H54 (cell line): ENCODE results near the gene COL27A1.

Experiments used
- DNase-seq: peaks from one replicate; pipeline ENCODE4 v3.0.0; 2011; ENCODE audit warnings: low spot score, mixed read lengths; ENCODE audit not compliant: insufficient read length
- FAIRE-seq: peaks from 3 replicates; lab custom pipeline; 2011; peaks lifted over from hg19 to GRCh38; lab: Jason Lieb, UNC
- POLR2A ChIP-seq: IDR thresholded peaks from 2 replicates; pipeline ENCODE4 v1.6.1; 2011; ENCODE audit warnings: low read depth, mild to moderate bottlenecking, low read length

Gene COL27A1

DNA sequence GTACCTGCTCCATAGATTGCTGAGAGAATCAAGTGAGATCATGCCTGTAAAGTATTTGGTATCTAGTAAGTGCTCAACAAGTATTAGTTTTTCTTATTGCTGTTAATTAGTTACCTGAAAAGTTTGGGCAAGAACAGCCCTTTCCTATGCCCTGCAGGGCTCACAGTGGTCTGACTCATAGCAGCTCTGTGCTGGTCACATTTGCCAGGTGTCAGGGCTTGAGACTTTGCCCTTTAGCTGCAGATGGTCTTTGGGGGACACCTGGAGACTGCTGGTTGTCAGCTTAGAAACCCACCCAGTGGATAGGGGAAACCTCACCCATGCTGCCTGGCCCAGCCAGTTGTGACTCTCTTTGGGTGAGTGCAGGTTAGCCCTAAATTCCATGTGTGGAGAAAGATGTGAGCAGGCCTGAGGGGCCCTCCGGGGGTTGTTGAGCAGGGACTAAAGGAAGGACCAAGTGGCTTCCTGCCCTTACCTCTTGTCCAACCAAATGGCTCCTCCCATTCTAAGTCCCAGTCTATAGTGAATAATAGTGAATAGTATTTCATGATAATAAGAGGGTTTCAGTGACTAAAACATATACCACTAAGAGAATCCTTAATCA is 9.0 kb downstream of the COL27A1 start:
- DNase-seq (no peak), FAIRE-seq (no peak)

DNA sequence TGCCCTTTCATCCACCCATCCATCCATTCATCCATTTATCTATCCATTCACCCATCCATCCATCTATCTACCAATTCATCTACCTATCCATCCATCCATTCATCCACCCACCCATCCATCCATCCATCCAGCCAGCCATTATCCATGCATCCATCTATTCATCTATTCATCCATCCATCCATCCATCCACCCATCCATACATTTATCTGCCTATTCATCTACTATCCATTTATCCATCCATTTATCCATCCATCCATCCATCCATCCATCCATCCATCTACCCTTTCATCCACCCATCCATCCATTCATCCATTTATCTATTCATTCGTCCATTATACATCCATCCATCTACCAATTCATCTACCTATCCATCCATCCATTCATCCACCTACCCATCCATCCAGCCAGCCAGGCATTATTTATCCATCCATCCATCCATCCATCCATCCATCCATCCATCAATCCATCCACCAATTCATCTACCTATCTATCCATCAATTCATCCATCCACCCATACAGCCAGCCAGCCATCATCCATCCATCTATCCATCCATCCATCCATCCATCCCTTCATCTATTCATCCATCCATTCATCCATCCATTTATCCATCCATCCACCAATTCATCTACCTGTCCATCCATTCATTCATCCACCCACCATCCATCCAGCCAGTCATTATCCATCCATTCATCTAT is 10.2 kb downstream of the COL27A1 start:
- no peak for DNase-seq
- no peak for FAIRE-seq
- no peak for TF ChIP-seq POLR2A

More for the DNA sequence above, 9.0 kb downstream of the COL27A1 start:
- no peak for TF ChIP-seq POLR2A

DNA sequence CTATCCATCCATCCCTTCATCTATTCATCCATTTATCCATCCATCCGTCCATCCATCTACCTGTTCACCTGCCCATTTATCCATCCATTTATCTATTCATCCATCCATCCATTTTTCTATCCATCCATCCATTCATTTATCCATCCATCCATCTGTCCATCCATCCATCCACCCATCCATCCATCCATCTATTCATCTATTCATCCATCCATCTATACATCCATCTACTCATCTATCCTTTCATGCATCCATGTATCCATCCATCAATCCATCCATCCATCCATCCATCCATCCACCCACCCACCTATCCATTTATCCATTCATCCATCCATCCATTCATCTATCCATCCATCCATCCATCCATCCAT is 10.8 kb downstream of the COL27A1 start:
- no peak for DNase-seq
- no peak for TF ChIP-seq POLR2A
- no peak for FAIRE-seq

DNA sequence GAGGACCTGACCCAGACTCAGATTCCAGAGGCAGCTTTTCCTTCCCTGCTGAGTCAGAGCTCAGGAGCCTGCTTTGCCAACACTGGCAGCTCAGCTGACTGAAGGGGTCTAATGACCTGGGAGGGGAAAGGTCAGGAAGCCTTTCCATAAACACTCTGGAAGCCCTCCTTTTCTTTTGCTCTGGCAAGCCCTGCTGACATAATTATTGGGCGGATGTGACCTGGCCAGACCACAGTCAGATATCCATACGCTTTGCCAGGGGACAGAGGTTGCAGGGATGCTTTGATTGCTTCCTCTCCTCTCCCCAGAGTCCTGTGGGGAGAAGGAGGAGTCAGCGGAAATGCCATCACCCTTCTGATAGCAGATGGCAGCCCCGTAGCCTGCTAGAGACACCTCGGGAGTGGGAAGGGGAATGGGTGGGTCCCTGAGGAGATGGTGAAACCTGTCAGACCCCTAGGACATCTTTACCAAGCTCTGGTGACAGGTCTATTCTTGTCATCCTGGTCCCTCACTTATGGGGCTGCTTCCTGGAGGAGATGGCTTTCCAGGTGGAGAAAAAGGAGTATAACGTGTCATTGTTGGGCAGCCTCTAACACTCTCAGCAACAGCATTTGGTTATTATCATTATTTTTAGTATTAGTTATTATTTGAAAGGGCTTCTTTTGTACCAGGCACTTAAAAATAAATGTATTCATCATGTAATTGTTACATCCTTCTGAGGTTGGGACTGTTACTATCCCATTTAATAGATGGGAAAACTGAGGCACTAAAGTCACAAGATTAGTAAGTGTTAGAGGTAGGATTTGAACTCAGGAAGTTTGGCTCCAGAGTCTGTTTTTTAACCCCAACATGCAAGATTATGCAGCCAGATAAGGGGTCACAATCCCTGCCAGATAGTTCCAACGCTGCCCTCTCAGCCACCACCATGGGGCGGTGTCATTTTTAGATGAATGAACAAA is 11.6 kb downstream of the COL27A1 start:
- FAIRE-seq = no peak
- no peak for TF ChIP-seq POLR2A
- DNase-seq = no peak

DNA sequence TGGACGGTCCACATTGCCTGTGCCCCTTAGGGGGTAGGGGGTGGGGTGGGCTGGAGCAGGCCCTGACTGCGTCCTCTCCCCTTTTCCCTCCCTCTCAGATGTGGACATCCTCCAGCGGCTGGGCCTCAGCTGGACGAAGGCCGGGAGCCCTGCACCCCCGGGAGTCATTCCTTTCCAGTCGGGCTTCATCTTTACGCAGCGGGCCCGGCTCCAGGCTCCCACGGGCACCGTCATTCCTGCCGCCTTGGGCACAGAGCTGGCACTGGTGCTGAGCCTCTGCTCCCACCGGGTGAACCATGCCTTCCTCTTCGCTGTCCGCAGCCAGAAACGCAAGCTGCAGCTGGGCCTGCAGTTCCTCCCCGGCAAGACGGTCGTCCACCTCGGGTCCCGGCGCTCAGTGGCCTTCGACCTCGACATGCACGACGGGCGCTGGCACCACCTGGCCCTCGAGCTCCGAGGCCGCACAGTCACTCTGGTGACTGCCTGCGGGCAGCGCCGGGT is 12.3 kb downstream of the COL27A1 start:
- DNase-seq = no peak
- TF ChIP-seq POLR2A = no peak
- no peak for FAIRE-seq

DNA sequence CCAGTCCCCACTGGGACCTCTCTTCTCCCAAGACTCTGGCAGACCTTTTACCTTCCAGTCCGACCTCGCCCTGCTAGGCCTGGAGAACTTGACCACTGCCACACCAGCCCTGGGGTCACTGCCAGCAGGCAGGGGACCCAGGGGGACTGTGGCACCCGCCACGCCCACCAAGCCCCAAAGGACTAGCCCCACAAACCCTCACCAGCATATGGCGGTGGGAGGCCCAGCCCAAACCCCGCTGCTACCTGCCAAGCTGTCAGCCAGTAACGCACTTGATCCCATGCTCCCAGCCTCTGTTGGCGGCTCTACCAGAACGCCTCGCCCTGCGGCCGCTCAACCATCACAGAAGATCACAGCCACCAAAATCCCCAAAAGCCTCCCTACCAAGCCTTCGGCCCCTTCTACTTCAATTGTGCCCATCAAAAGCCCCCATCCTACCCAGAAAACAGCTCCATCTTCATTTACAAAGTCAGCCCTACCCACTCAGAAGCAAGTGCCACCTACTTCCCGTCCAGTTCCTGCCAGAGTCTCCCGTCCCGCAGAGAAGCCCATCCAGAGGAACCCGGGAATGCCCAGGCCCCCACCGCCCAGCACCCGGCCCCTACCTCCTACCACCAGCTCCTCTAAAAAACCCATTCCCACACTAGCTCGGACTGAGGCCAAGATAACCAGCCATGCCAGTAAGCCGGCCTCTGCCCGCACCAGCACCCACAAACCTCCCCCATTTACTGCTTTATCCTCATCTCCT is 13.1 kb downstream of the COL27A1 start:
- no peak for FAIRE-seq

DNA sequence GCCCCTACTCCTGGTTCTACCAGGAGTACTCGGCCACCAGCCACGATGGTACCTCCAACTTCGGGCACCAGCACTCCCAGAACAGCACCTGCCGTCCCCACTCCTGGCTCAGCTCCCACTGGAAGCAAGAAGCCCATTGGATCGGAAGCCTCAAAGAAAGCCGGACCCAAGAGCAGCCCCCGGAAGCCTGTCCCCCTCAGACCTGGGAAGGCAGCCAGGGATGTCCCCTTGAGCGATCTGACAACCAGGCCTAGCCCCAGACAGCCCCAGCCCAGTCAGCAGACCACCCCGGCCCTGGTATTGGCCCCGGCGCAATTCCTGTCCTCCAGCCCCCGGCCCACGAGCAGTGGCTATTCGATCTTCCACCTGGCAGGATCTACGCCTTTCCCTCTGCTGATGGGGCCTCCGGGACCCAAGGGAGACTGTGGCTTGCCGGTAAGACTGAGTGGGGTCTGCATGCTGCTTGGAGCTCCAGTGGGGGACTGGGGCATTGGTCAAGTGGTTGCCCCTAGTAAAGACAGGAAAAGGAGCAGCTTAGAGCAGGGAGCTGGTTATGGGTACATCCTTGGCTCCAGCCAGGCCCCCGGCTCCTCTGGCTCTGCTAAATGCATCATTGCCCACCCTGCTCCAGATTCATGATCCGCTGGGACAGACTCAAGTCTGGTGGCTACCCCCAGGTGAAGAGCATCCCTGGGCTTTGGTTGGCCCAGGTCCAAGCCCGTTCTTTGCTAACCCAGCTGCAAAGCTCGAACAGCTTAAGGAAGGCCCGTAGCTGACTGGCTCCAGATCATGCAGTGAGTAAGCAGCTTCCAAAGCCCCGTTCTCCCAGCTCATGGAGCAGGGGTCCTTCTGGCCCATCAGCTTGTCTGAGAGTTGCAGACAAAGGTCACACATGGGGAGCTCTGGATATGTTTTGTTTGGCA is 14.0 kb downstream of the COL27A1 start:
- no peak for FAIRE-seq
- TF ChIP-seq POLR2A = no peak

More for the DNA sequence above, 13.1 kb downstream of the COL27A1 start:
- no peak for DNase-seq
- TF ChIP-seq POLR2A = no peak

DNA sequence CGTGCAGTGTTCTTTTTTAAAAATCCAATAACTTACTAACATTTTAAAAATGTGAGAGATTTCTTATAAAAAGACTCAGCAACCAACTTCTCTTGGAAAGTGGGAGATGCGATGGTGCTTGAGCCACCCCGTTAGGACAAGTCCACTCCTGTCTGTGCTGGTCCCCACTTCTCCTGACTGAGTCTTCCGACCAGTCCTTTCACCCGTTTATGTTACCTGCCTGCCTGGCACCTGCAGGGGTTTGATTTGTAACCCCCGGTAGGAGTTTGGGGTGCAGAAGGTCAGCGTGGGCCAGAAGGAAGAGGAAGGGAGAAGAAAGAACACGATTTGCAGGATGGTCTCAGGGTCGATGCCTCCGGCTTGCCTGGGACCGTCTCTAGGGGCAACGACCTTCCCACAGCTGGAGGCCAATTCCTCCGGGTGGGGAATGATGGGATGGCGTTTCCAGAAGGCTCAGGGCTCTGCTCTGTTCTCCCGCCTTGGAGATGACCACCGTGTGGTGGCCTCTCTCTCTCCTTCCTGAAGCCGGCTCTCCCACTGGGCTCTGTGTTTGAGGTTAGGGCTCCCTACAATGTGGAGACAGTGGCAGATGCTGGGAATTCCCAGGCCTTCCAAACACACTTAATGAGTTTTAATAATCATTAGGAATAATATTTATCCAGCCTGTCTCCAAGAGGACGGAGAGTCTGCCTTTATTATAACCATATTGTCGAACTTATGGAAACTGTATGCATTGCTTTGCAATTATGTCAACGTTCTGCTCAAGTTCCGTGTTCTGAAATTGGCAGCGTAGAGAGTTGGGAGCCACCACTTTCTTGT is 14.8 kb downstream of the COL27A1 start:
- DNase-seq = no peak
- FAIRE-seq = no peak
- TF ChIP-seq POLR2A = no peak

More for the DNA sequence above, 14.0 kb downstream of the COL27A1 start:
- DNase-seq = no peak

DNA sequence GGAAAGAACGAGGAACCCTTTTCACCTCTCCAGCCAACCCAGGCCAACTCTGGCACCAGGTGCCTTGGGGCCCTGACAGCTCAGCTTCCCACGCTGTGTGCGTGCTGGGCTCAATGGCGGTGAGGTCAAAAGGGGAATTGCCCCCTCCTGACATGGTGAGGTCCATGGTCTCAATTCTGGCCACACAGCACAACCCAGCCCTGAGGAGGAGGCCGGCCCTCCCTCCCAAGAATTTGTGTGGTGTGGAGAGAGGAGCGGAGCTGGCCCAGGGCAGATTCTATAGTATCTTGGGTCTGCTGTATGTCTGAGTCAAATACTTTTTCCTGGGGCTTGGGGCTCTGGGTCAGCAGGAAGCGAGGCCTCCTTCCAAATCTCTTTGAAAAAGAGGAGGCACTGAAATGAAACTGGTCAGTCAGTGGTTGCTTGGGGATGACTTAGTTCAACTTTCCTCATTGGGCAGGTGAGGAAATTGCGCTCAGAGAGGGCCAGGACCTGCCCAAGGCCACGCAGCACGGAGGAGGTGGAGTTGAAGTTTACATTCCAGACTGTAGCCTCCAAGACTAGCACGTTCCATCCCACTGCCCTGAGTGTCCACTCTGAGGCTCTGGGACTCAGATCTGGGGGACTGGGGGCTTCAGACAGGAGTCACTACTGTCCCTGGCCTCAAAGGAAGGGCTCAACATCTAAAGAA is 15.6 kb downstream of the COL27A1 start:
- no peak for DNase-seq
- no peak for FAIRE-seq
- TF ChIP-seq POLR2A = no peak

DNA sequence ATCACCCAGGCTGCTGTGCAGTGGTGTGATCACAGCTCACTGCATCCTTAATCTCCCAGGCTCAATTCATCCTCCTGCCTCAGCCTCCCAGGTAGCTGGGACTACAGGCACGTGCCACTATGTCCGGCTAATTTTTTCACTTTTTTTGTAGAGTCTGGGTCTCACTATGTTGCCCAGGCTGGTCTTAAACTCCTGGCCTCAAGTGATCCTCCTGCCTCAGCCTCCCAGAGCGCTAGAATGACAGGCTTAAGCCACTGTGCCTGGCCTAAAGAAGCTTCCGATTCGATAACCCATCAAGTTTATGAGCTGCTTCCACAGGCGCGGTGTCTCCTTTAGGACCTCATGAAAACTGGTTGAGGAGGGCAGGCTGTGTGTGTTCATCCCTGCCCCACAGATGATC is 16.2 kb downstream of the COL27A1 start:
- no peak for TF ChIP-seq POLR2A
- DNase-seq (no peak), FAIRE-seq (no peak)
